Liver (tissue), 9 donors: ENCODE results near the gene LRMDA. TPM values are rescaled to one million over a fixed set of nuclear protein-coding genes. Genes with fewer than 3 reads are reported as not detected.

Experiments
- DNase-seq: peaks from one replicate; pipeline ENCODE4 v3.0.0-alpha.2; 2017; ENCODE audit warnings: low spot score
- H3K27ac ChIP-seq, 2 donors: one replicate each; pipeline ENCODE4 v1.7.0; 2013; ENCODE audit warnings: inconsistent platforms in 2 of 2, low read length in 2 of 2, control low read depth in 1 of 2, low read depth in 1 of 2, mild to moderate bottlenecking in 1 of 2
- H3K27me3 ChIP-seq, 4 donors: one replicate each; pipeline versions ENCODE4 v1.6.1 to v1.7.0; 2013; ENCODE audit warnings: low read length in 3 of 4, inconsistent platforms in 1 of 4, mild to moderate bottlenecking in 1 of 4, moderate library complexity in 1 of 4; ENCODE audit not compliant: control insufficient read depth in 4 of 4, insufficient read depth in 4 of 4
- H3K36me3 ChIP-seq, 4 donors: one replicate each; pipeline versions ENCODE4 v1.6.1 to v1.7.0; 2013; ENCODE audit warnings: low read length in 3 of 4, mild to moderate bottlenecking in 3 of 4, low read depth in 1 of 4, moderate library complexity in 1 of 4; ENCODE audit not compliant: control insufficient read depth in 4 of 4, insufficient read depth in 3 of 4
- H3K4me1 ChIP-seq, 4 donors: one replicate each; pipeline versions ENCODE4 v1.6.1 to v1.7.0; 2013; ENCODE audit warnings: low read length in 3 of 4, mild to moderate bottlenecking in 3 of 4, moderate library complexity in 1 of 4; ENCODE audit not compliant: control insufficient read depth in 4 of 4, insufficient read depth in 4 of 4
- H3K4me3 ChIP-seq, 3 donors: one replicate each; pipeline versions ENCODE4 v1.6.1 to v1.7.0; 2013; ENCODE audit warnings: low read length in 3 of 3, control low read depth in 1 of 3, low read depth in 1 of 3, mild to moderate bottlenecking in 1 of 3
- H3K9ac ChIP-seq, 2 donors: one replicate each; pipeline ENCODE4 v1.7.0; 2013; ENCODE audit warnings: low read length in 2 of 2, mild to moderate bottlenecking in 2 of 2, moderate library complexity in 2 of 2, control low read depth in 1 of 2, low read depth in 1 of 2
- H3K9me3 ChIP-seq, 4 donors: one replicate each; pipeline versions ENCODE4 v1.6.1 to v1.7.0; 2013; ENCODE audit warnings: low read length in 3 of 4; ENCODE audit not compliant: control insufficient read depth in 4 of 4
- CTCF ChIP-seq: fragments of 150-350 bp; IDR thresholded peaks from 2 replicates; pipeline ENCODE4 v1.5.1; 2017; ENCODE audit warnings: improper control_type of control experiment, low read depth, low read length; ENCODE audit not compliant: missing input control
- EGR1 ChIP-seq, 2 donors: IDR thresholded peaks; 2 replicates each; pipeline ENCODE4 v1.6.1; 2016 to 2018; ENCODE audit warnings: antibody characterized with exemption in 2 of 2, low read depth in 2 of 2
- FOXA1 ChIP-seq: IDR thresholded peaks from 2 replicates; pipeline ENCODE4 v1.6.1; 2016; ENCODE audit warnings: antibody characterized with exemption
- FOXA2 ChIP-seq: IDR thresholded peaks from 2 replicates; pipeline ENCODE4 v1.6.1; 2016; ENCODE audit warnings: antibody characterized with exemption
- GABPA ChIP-seq, 2 donors: IDR thresholded peaks in 1 of 2; conservative IDR thresholded peaks in 1 of 2; 2 replicates each; pipeline ENCODE4 v1.6.1; 2016; ENCODE audit warnings: antibody characterized with exemption in 2 of 2, mild to moderate bottlenecking in 1 of 2, moderate library complexity in 1 of 2
- HNF4A ChIP-seq, 2 donors: conservative IDR thresholded peaks; 2 replicates each; pipeline ENCODE4 v1.6.1; 2016; ENCODE audit warnings: antibody characterized with exemption in 2 of 2, mild to moderate bottlenecking in 2 of 2
- HNF4G ChIP-seq: IDR thresholded peaks from 2 replicates; pipeline ENCODE4 v1.6.1; 2016; ENCODE audit warnings: antibody characterized with exemption
- JUND ChIP-seq, 2 donors: IDR thresholded peaks; 2 replicates each; pipeline ENCODE4 v1.6.1; 2016; ENCODE audit warnings: antibody characterized with exemption in 2 of 2
- NR2F2 ChIP-seq: IDR thresholded peaks from 2 replicates; pipeline ENCODE4 v1.6.1; 2016; ENCODE audit warnings: antibody characterized with exemption
- RAD21 ChIP-seq, 2 donors: IDR thresholded peaks; 2 replicates each; pipeline ENCODE4 v1.6.1; 2016; ENCODE audit warnings: antibody characterized with exemption in 2 of 2, mild to moderate bottlenecking in 2 of 2
- RXRA ChIP-seq, 2 donors: IDR thresholded peaks; 2 replicates each; pipeline ENCODE4 v1.6.1; 2017 to 2018; ENCODE audit warnings: antibody characterized with exemption in 2 of 2, mild to moderate bottlenecking in 1 of 2
- SP1 ChIP-seq: IDR thresholded peaks from 2 replicates; pipeline ENCODE4 v1.6.1; 2018; ENCODE audit warnings: antibody characterized with exemption, mild to moderate bottlenecking
- TAF1 ChIP-seq: conservative IDR thresholded peaks from 2 replicates; pipeline ENCODE4 v1.6.1; 2016; ENCODE audit warnings: antibody characterized with exemption, mild to moderate bottlenecking
- YY1 ChIP-seq: IDR thresholded peaks from 2 replicates; pipeline ENCODE4 v1.6.1; 2016; ENCODE audit warnings: antibody characterized with exemption, mild to moderate bottlenecking
- WGBS: extraction: QIAGEN DNeasy Blood & Tissue Kit; methylation state at CpG from one replicate; pipeline ENCODE4 v1.1.7; 2013; 5-methylcytosine and 5-hydroxymethylcytosine counted together
- polyA plus RNA-seq, 2 donors: library from polyadenylated mRNA; stranded (reverse) in 1 of 2; unstranded in 1 of 2; fragments of 200-250 nt in 1 of 2; fragments of >200 nt in 1 of 2; fragmentation: Nextera tagmentation in 1 of 2; extraction: Ambion mirVana in 1 of 2; gene quantifications; one replicate each; pipeline versions ENCODE4 v1.2.1 to v1.2.3, GENCODE V29; 2013 to 2015
- total RNA-seq, 2 donors: library from RNA; depleted of rRNA; stranded (reverse); fragments of >200 nt; gene quantifications; one replicate each; pipeline ENCODE4 v1.2.3, GENCODE V29; 2014
- TF ChIP-seq, protein P1 (sequence below): IDR thresholded peaks from 2 replicates; pipeline ENCODE4 v1.6.1; 2016; ENCODE audit warnings: antibody characterized with exemption
- TF ChIP-seq, protein P2 (sequence below): IDR thresholded peaks from 2 replicates; pipeline ENCODE4 v1.6.1; 2016; ENCODE audit warnings: antibody characterized with exemption, mild to moderate bottlenecking
- TF ChIP-seq, protein P3 (sequence below): IDR thresholded peaks from 2 replicates; pipeline ENCODE4 v1.6.1; 2016; ENCODE audit warnings: antibody characterized with exemption
- TF ChIP-seq, protein P4 (sequence below): IDR thresholded peaks from 2 replicates; pipeline ENCODE4 v1.6.1; 2016; ENCODE audit warnings: antibody characterized with exemption
- donor health status: healthy.
- donor health status: healthy.
- donor health status: healthy.
- donor health status: healthy.
- donor health status: healthy.

The LRMDA gene
- total and polyA plus RNA-seq, 4 donors, result 7.9 to 15.8 (median 11.3) TPM

DNA sequence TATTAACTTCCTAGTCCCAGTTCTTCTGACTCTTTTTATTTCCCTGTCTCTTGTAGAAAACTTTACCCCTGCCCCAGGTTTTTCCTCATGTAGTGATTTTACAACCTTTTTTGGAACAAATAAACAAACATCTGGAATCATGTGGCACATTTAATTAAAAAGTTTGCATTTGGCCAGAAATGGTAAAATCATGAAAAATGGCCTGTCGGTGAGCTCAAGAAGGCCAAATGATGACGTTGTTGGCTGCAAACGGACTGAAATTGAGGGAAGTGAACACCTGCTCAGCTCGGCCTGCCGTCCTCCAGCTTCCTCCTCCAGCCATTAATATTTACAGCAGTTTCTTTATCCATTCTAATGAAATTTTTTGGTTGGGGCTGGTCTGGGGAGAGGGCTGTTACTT is 902.8 kb downstream of the LRMDA start:
- Histone ChIP-seq H3K4me3 (no peak overlapping the region), H3K9ac (no peak overlapping the region), H3K36me3 (no peaks in the 10 kb centered on the region), H3K27me3 (no peaks in the 10 kb centered on the region), H3K27ac (no peak overlapping the region), H3K4me1 (peaks cover 0 to 19% (median 14%) of the 10 kb centered on the region in 4 donors), H3K9me3 (no peaks in the 10 kb centered on the region)
- 92% methylated on average over 5 of the region's 5 CpGs for WGBS
- DNase-seq, result no peak
- TF ChIP-seq TAF1 (no peak), FOXA1 (no peak), FOXA2 (no peak), YY1 (no peak), RAD21 (IDR thresholded peaks at IDR 0.05) (no peak), RXRA (IDR thresholded peaks at IDR 0.05) (no peak), GABPA (IDR thresholded peaks at IDR 0.05 in 1 of 2, conservative IDR thresholded peaks at IDR 0.05 in 1 of 2) (no peak), NR2F2 (no peak), SP1 (no peak), HNF4G (no peak), CTCF (no peak), JUND (IDR thresholded peaks at IDR 0.05) (no peak), HNF4A (conservative IDR thresholded peaks at IDR 0.05) (no peak), EGR1 (IDR thresholded peaks at IDR 0.05; ENCODE audit: low read depth in 2 of 2) (no peak)
- TF ChIP-seq, protein P1, sequence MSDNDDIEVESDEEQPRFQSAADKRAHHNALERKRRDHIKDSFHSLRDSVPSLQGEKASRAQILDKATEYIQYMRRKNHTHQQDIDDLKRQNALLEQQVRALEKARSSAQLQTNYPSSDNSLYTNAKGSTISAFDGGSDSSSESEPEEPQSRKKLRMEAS, result no peak
- TF ChIP-seq, protein P2, sequence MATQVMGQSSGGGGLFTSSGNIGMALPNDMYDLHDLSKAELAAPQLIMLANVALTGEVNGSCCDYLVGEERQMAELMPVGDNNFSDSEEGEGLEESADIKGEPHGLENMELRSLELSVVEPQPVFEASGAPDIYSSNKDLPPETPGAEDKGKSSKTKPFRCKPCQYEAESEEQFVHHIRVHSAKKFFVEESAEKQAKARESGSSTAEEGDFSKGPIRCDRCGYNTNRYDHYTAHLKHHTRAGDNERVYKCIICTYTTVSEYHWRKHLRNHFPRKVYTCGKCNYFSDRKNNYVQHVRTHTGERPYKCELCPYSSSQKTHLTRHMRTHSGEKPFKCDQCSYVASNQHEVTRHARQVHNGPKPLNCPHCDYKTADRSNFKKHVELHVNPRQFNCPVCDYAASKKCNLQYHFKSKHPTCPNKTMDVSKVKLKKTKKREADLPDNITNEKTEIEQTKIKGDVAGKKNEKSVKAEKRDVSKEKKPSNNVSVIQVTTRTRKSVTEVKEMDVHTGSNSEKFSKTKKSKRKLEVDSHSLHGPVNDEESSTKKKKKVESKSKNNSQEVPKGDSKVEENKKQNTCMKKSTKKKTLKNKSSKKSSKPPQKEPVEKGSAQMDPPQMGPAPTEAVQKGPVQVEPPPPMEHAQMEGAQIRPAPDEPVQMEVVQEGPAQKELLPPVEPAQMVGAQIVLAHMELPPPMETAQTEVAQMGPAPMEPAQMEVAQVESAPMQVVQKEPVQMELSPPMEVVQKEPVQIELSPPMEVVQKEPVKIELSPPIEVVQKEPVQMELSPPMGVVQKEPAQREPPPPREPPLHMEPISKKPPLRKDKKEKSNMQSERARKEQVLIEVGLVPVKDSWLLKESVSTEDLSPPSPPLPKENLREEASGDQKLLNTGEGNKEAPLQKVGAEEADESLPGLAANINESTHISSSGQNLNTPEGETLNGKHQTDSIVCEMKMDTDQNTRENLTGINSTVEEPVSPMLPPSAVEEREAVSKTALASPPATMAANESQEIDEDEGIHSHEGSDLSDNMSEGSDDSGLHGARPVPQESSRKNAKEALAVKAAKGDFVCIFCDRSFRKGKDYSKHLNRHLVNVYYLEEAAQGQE, result no peak
- TF ChIP-seq, protein P3, sequence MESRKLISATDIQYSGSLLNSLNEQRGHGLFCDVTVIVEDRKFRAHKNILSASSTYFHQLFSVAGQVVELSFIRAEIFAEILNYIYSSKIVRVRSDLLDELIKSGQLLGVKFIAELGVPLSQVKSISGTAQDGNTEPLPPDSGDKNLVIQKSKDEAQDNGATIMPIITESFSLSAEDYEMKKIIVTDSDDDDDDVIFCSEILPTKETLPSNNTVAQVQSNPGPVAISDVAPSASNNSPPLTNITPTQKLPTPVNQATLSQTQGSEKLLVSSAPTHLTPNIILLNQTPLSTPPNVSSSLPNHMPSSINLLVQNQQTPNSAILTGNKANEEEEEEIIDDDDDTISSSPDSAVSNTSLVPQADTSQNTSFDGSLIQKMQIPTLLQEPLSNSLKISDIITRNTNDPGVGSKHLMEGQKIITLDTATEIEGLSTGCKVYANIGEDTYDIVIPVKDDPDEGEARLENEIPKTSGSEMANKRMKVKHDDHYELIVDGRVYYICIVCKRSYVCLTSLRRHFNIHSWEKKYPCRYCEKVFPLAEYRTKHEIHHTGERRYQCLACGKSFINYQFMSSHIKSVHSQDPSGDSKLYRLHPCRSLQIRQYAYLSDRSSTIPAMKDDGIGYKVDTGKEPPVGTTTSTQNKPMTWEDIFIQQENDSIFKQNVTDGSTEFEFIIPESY, result no peak
- TF ChIP-seq, protein P4, sequence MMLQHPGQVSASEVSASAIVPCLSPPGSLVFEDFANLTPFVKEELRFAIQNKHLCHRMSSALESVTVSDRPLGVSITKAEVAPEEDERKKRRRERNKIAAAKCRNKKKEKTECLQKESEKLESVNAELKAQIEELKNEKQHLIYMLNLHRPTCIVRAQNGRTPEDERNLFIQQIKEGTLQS, result no peak
